Lung (tissue), 16 donors: Measurements from ENCODE around the gene P3R3URF. TPM values are rescaled to one million over a fixed set of nuclear protein-coding genes. Genes with fewer than 3 reads are reported as not detected.
"Not testable (repeated sequence)": the region's sequence is repeated elsewhere in the genome, so short reads cannot be mapped to it uniquely, and the experiment has no call there.

ENCODE experiments used
- ATAC-seq: fragments of 200-7000 bp; cut with Tn5 transposase; one replicate; pipeline ENCODE4 v1.9.1; 2020; ENCODE audit warnings: moderate number of reproducible peaks; ENCODE audit not compliant: insufficient read depth, low FRiP score
- DNase-seq, 3 donors: peaks; one replicate each; pipeline ENCODE4 v3.0.0-alpha.2; 2013 to 2017
- H3K27ac ChIP-seq, 2 donors: one replicate each; pipeline ENCODE4 v1.5.1; 2013; ENCODE audit warnings: mild to moderate bottlenecking in 2 of 2, moderate library complexity in 2 of 2, control low read depth in 1 of 2, inconsistent platforms in 1 of 2, low read depth in 1 of 2, low read length in 1 of 2
- H3K27me3 ChIP-seq, 3 donors: one replicate each; pipeline ENCODE4 v1.5.1; 2013; ENCODE audit warnings: low read length in 2 of 3; ENCODE audit not compliant: control insufficient read depth in 3 of 3, insufficient read depth in 3 of 3
- H3K36me3 ChIP-seq, 4 donors: one replicate each; pipeline ENCODE4 v1.5.1; 2013; ENCODE audit warnings: low read length in 4 of 4, mild to moderate bottlenecking in 1 of 4, moderate library complexity in 1 of 4; ENCODE audit not compliant: control insufficient read depth in 4 of 4, insufficient read depth in 4 of 4
- H3K4me1 ChIP-seq, 5 donors: one replicate each; pipeline ENCODE4 v1.5.1; 2013; ENCODE audit warnings: low read length in 5 of 5, mild to moderate bottlenecking in 2 of 5, moderate library complexity in 1 of 5; ENCODE audit not compliant: control insufficient read depth in 5 of 5, insufficient read depth in 5 of 5
- H3K4me3 ChIP-seq: one replicate; pipeline ENCODE4 v1.5.1; 2013; ENCODE audit warnings: mild to moderate bottlenecking, control low read depth, moderate library complexity
- H3K9ac ChIP-seq, 2 donors: one replicate each; pipeline ENCODE4 v1.5.1; 2013; ENCODE audit warnings: low read length in 2 of 2, control low read depth in 1 of 2; ENCODE audit not compliant: insufficient read depth in 1 of 2
- H3K9me3 ChIP-seq, 4 donors: one replicate each; pipeline ENCODE4 v1.5.1; 2013; ENCODE audit warnings: low read length in 3 of 4, mild to moderate bottlenecking in 1 of 4, moderate library complexity in 1 of 4; ENCODE audit not compliant: control insufficient read depth in 4 of 4, insufficient read depth in 3 of 4
- WGBS, 2 donors: extraction: QIAGEN DNeasy Blood & Tissue Kit; methylation state at CpG; one replicate each; pipeline ENCODE4 v1.1.7; 2013; 5-methylcytosine and 5-hydroxymethylcytosine counted together
- long read RNA-seq, 5 donors: transcript quantifications; one replicate each; lab custom pipeline, GENCODE V29; 2026
- polyA plus RNA-seq, 2 donors: library from polyadenylated mRNA; stranded (reverse); fragments of 200-250 nt; gene quantifications; one replicate each; pipeline ENCODE4 v1.2.1, GENCODE V29; 2013
- total RNA-seq, 2 donors: library from RNA; depleted of rRNA in 1 of 2; stranded (reverse); fragments of >200 nt in 1 of 2; gene quantifications; one replicate each; pipeline ENCODE4 v1.2.1, GENCODE V29; 2014 to 2021
- TF ChIP-seq, protein P1 (sequence below): IDR thresholded peaks from 2 replicates; pipeline ENCODE4 v1.5.1; 2012; ENCODE audit warnings: mild to moderate bottlenecking; ENCODE audit errors: control extremely low read depth, extremely low read depth
- donor health status: control.
- donor health status: control.
- donor health status: Bipolar disorder and iron deficiency.
- donor health status: healthy.
- donor health status: DM: yes; HTN: yes; CAD: no.

P3R3URF gene
- total RNA-seq (not detected), polyA plus RNA-seq (not detected)
- long read RNA-seq, donor 1, result 0 reads
- long read RNA-seq, donor 2, result 0 reads
- long read RNA-seq, donor 3, result 0 reads
- long read RNA-seq, donor 4, result 0 reads
- long read RNA-seq, donor 5, result 0 reads

DNA sequence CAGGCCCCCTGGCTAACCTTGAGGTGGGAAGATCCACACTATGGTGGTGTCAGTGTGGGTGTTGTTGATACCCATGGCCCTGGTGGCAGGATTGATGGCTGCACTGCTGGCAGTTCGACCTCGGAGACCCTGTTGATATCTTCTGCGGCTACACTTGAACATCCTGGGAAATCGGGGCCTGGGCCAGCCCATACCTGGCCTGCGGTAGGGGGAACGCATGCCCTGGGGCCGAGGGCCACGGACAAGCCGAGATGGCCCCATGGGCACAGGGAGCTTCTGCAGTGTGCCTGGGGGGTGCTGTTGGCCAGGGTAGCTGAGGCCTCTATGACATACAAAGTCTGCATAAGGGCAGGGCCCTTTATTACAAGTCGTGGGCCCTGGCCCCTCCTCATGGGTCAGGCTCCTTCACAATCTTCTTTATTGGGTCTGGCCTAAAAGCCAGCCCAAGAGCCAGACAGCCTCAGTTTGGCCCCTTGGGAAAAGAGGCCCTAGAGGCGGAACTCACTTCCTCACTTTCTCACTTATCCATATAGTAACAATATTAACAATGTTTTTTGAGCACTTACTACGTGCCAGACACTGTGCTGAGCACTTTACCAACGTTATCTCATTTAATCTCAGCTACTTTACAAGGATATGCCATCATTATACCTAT lies at the start of gene P3R3URF:
Gene P3R3URF (minus strand): TSS at position 278 of the 655 bp plus-strand sequence. CDS start 17 bp downstream, at position 261.
- DNase-seq, result no peak
- TF ChIP-seq, protein P1, sequence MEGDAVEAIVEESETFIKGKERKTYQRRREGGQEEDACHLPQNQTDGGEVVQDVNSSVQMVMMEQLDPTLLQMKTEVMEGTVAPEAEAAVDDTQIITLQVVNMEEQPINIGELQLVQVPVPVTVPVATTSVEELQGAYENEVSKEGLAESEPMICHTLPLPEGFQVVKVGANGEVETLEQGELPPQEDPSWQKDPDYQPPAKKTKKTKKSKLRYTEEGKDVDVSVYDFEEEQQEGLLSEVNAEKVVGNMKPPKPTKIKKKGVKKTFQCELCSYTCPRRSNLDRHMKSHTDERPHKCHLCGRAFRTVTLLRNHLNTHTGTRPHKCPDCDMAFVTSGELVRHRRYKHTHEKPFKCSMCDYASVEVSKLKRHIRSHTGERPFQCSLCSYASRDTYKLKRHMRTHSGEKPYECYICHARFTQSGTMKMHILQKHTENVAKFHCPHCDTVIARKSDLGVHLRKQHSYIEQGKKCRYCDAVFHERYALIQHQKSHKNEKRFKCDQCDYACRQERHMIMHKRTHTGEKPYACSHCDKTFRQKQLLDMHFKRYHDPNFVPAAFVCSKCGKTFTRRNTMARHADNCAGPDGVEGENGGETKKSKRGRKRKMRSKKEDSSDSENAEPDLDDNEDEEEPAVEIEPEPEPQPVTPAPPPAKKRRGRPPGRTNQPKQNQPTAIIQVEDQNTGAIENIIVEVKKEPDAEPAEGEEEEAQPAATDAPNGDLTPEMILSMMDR, result no peak
- H3K9ac ChIP-seq, result no peak within 1 kb of the TSS

GRCh38 chr1:46224966-46225365 lies 48.7 kb upstream of the P3R3URF start:
- H3K4me3 ChIP-seq, result no peak overlapping the region
- no peak overlapping the region for H3K27ac ChIP-seq
- no peaks in the 10 kb centered on the region for H3K36me3 ChIP-seq
- no peaks in the 10 kb centered on the region for H3K4me1 ChIP-seq
- no peak for ATAC-seq
- TF ChIP-seq, protein P1, result no peak
- 90 to 93% methylated on average over 4 of the region's 4 CpGs for WGBS, 2 donors
- DNase-seq, result no peak
- no peaks in the 10 kb centered on the region for H3K9me3 ChIP-seq
- no peaks in the 10 kb centered on the region for H3K27me3 ChIP-seq
- no peak overlapping the region for H3K9ac ChIP-seq

More for the DNA sequence above, at the start of gene P3R3URF:
- WGBS, 2 donors, result 90 to 92% methylated on average over 13 of the region's 13 CpGs
- Histone ChIP-seq H3K4me1 (peaks cover 0 to 26% (median 3%) of the 10 kb centered on the region in 5 donors), H3K27ac (peak within 1 kb of the TSS in 1 of 2 donors; percentile 53), H3K27me3 (no peaks in the 10 kb centered on the region), H3K4me3 (no peak within 1 kb of the TSS), H3K36me3 (no peaks in the 10 kb centered on the region), H3K9me3 (no peaks in the 10 kb centered on the region)
- ATAC-seq, result no peak

- TF ChIP-seq, protein P1, result peak; percentile 81
- H3K9me3 ChIP-seq, result no peaks in the 10 kb centered on the region
- H3K27me3 ChIP-seq, result no peaks in the 10 kb centered on the region
- peak; percentile 59 for ATAC-seq
- no peak overlapping the region for H3K9ac ChIP-seq
- DNase-seq, result peak; percentile 67 to 81 (median 79)
- H3K36me3 ChIP-seq, result no peaks in the 10 kb centered on the region
- H3K4me1 ChIP-seq, result no peaks in the 10 kb centered on the region
- no peak overlapping the region for H3K4me3 ChIP-seq
- 16 to 27% methylated on average over 6 of the region's 6 CpGs for WGBS, 2 donors
- no peak overlapping the region for H3K27ac ChIP-seq
Observed at GRCh38 chr1:46223472-46223943, 47.2 kb upstream of the P3R3URF start.

DNA sequence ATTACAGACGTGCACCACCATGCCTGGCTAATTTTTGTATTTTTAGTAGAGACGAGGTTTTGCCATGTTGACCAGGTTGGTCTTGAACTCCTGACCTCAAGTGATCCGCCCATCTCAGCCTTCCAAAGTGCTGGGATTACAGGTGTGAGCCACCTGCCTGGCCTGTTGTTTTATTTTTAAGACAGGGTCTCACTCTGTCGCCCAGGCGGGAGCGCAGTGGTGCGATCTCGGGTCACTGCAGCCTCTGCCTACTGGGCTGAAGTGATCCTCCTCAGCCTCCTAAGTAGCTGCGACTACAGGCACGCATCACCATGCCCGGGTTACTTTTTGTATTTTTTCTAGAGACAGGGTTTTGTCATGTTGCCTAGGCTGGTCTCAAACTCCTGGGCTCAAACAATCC lies 46.8 kb upstream of the P3R3URF start:
- H3K27me3 ChIP-seq, H3K9ac ChIP-seq, H3K36me3 ChIP-seq, H3K9me3 ChIP-seq, H3K4me3 ChIP-seq, H3K4me1 ChIP-seq, ATAC-seq, DNase-seq, H3K27ac ChIP-seq: not testable (repeated sequence)
- WGBS, 2 donors, result 79 to 91% methylated on average over 11 of the region's 11 CpGs
